OCI-LY3 (cell line): ENCODE data around the gene LIMD2.

ENCODE experiments used
- H2AFZ ChIP-seq: fragments of 200-600, 300-600 bp; shearing (Covaris generic); 2 replicates; pipeline ENCODE4 v1.6.0; 2014; ENCODE audit warnings: antibody characterized with exemption, low read depth, low read length
- H3K27ac ChIP-seq: fragments of 200-600, 300-600 bp; sonication (generic); 2 replicates; pipeline ENCODE4 v1.5.1; 2014; ENCODE audit warnings: mild to moderate bottlenecking, low read length, moderate library complexity, mixed read lengths
- H3K27me3 ChIP-seq: fragments of 200-600, 300-600 bp; sonication (generic); 2 replicates; pipeline ENCODE4 v1.6.1; 2014; ENCODE audit warnings: low read depth, low read length, mixed read lengths
- H3K36me3 ChIP-seq: fragments of 200-600, 300-600 bp; sonication (generic); replicated peaks from 2 replicates; pipeline ENCODE3; 2014; ENCODE audit warnings: low read depth, low read length, mixed read lengths
- H3K4me1 ChIP-seq: fragments of 300-600, 200-600 bp; sonication (generic); 2 replicates; pipeline ENCODE4 v1.6.1; 2014; ENCODE audit warnings: low read length, mixed read lengths
- H3K4me2 ChIP-seq: fragments of 200-600, 300-600 bp; sonication (generic); 2 replicates; pipeline ENCODE4 v1.6.1; 2014; ENCODE audit warnings: low read length, mixed read lengths
- H3K4me3 ChIP-seq: fragments of 300-600, 200-600 bp; sonication (generic); 2 replicates; pipeline ENCODE4 v1.5.1; 2014; ENCODE audit warnings: antibody characterized with exemption, mild to moderate bottlenecking, low read length, moderate library complexity
- H3K79me2 ChIP-seq: fragments of 300-600, 200-600 bp; shearing (Covaris generic); 2 replicates; pipeline ENCODE4 v1.6.1; 2014; ENCODE audit warnings: mild to moderate bottlenecking, low read length, mixed read lengths
- H3K9ac ChIP-seq: fragments of 300-600, 200-600 bp; shearing (Covaris generic); 2 replicates; pipeline ENCODE4 v1.6.0; 2014; ENCODE audit warnings: mild to moderate bottlenecking, low read length, moderate library complexity
- H3K9me3 ChIP-seq: fragments of 200-600, 300-600 bp; shearing (Covaris generic); 2 replicates; pipeline ENCODE4 v1.6.1; 2014; ENCODE audit warnings: low read length, mixed read lengths; ENCODE audit not compliant: insufficient read depth
- H4K20me1 ChIP-seq: fragments of 200-600, 300-600 bp; sonication (generic); 2 replicates; pipeline ENCODE4 v1.6.1; 2016; ENCODE audit warnings: low read length, mixed read lengths; ENCODE audit not compliant: insufficient read depth
- EZH2phosphoT487 ChIP-seq: fragments of 200-600 bp; shearing (Covaris generic); IDR thresholded peaks from 2 replicates; pipeline ENCODE4 v1.6.1; 2018; ENCODE audit warnings: antibody characterized with exemption, mixed run types, low read depth
- TF ChIP-seq, protein P1 (sequence below): fragments of 200-600, 300-600 bp; sonication (generic); IDR thresholded peaks from 2 replicates; pipeline ENCODE4 v1.5.1; 2014; ENCODE audit warnings: antibody characterized with exemption, low read length, low read depth

Gene LIMD2

DNA sequence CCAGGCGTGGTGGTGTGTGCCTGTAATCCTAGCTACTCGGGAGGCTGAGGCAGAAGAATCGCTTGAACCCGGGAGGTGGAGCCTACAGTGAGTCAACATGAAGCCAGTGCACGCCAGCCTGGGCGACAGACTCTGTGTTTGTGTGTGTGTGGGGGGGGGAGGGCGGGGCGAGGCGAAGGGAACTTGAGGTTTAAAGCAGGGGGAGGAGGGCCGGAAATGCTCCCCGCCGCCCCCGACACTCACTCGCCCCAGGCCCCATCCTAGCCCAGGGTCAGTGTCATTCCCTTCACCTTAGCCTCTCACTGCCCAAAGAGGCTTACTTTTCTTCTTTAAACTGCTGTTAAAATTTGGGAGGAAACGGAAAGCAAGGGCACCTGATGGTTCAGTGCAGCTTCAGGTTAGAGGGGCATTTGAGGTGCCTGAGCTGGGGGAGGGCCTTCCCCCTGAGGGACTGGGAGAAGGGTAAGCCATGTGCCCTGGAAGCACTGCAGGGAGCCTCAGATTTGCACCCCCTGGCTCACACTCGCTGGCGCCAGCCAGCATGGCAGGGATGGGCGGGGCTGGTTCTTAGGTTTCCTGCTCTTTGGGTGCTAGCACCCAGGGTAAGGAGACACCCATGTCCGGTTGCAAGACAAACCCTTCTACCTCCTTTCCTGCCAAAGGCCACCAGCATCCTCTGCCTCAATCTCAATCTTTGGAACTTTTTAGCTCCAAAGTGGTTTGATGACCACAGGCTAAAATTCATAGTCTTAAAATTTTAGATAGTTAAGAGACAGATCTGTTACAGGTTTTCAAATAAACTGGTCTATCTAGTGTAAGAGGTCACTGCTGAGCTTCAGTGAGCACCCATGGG is 2.2 kb upstream of the LIMD2 start:
- H3K79me2 ChIP-seq = peaks cover 29% of the 10 kb centered on the region
- H3K4me2 ChIP-seq = peak overlapping the region; percentile 67

GRCh38 chr17:63701456-63701820 is 1.5 kb upstream of the LIMD2 start:
- no peak for TF ChIP-seq EZH2phosphoT487
- TF ChIP-seq, protein P1, sequence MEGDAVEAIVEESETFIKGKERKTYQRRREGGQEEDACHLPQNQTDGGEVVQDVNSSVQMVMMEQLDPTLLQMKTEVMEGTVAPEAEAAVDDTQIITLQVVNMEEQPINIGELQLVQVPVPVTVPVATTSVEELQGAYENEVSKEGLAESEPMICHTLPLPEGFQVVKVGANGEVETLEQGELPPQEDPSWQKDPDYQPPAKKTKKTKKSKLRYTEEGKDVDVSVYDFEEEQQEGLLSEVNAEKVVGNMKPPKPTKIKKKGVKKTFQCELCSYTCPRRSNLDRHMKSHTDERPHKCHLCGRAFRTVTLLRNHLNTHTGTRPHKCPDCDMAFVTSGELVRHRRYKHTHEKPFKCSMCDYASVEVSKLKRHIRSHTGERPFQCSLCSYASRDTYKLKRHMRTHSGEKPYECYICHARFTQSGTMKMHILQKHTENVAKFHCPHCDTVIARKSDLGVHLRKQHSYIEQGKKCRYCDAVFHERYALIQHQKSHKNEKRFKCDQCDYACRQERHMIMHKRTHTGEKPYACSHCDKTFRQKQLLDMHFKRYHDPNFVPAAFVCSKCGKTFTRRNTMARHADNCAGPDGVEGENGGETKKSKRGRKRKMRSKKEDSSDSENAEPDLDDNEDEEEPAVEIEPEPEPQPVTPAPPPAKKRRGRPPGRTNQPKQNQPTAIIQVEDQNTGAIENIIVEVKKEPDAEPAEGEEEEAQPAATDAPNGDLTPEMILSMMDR = no peak
- Histone ChIP-seq H3K9ac (no peak overlapping the region; the same call in 1 of the 2 replicates), H2AFZ (no peak overlapping the region), H3K4me2 (peak overlapping the region; percentile 67), H3K9me3 (peaks cover 8% of the 10 kb centered on the region; the same call in 1 of the 2 replicates), H4K20me1 (peaks cover 10% of the 10 kb centered on the region; the same call in 1 of the 2 replicates), H3K4me1 (peaks cover 41% of the 10 kb centered on the region), H3K27me3 (no peaks in the 10 kb centered on the region), H3K36me3 (peaks cover 41% of the 10 kb centered on the region), H3K79me2 (peaks cover 29% of the 10 kb centered on the region), H3K27ac (peak overlapping the region; percentile 23; the same call in 1 of the 2 replicates), H3K4me3 (peak overlapping the region; percentile 97)

More for the DNA sequence above, 2.2 kb upstream of the LIMD2 start:
- peaks cover 36% of the 10 kb centered on the region for H3K36me3 ChIP-seq
- TF ChIP-seq, protein P1 = no peak
- no peak for TF ChIP-seq EZH2phosphoT487
- H2AFZ ChIP-seq = no peak overlapping the region
- H3K27ac ChIP-seq = peak overlapping the region; percentile 64
- peaks cover 34% of the 10 kb centered on the region for H3K4me1 ChIP-seq
- peaks cover 8% of the 10 kb centered on the region; the same call in 1 of the 2 replicates for H3K9me3 ChIP-seq
- peak overlapping the region; percentile 97 for H3K4me3 ChIP-seq
- H3K27me3 ChIP-seq = no peaks in the 10 kb centered on the region
- peaks cover 6% of the 10 kb centered on the region; the same call in 1 of the 2 replicates for H4K20me1 ChIP-seq
- peak overlapping the region; percentile 40; the same call in 1 of the 2 replicates for H3K9ac ChIP-seq

GRCh38 chr17:63700528-63701455 is 867 bp upstream of the LIMD2 start:
- H3K27ac ChIP-seq = peak overlapping the region; percentile 91
- peak overlapping the region; percentile 97 for H3K4me3 ChIP-seq
- H3K4me1 ChIP-seq = peaks cover 47% of the 10 kb centered on the region
- H3K9me3 ChIP-seq = peaks cover 8% of the 10 kb centered on the region; the same call in 1 of the 2 replicates
- peak overlapping the region; percentile 67 for H3K4me2 ChIP-seq
- peak overlapping the region; percentile 99 for H3K9ac ChIP-seq
- no peak overlapping the region for H2AFZ ChIP-seq
- H4K20me1 ChIP-seq = peaks cover 10% of the 10 kb centered on the region; the same call in 1 of the 2 replicates
- TF ChIP-seq EZH2phosphoT487 = no peak
- TF ChIP-seq, protein P1 = no peak; the same call in 1 of the 2 replicates
- peaks cover 44% of the 10 kb centered on the region for H3K36me3 ChIP-seq
- H3K27me3 ChIP-seq = no peaks in the 10 kb centered on the region
- H3K79me2 ChIP-seq = peaks cover 29% of the 10 kb centered on the region
